Osteoblast (primary cell): Measurements from ENCODE around the gene CDC6. TPM values are rescaled to one million over a fixed set of nuclear protein-coding genes. Genes with fewer than 3 reads are reported as not detected.

ENCODE experiments used
- DNase-seq: peaks from one replicate; pipeline ENCODE4 v3.0.0; 2011; ENCODE audit warnings: low spot score, mixed read lengths; ENCODE audit not compliant: insufficient read length; ENCODE audit errors: missing footprints
- H2AFZ ChIP-seq: 2 replicates; pipeline ENCODE4 v1.6.0; 2011; ENCODE audit warnings: mild to moderate bottlenecking, low read length
- H3K27ac ChIP-seq: 2 replicates; pipeline ENCODE4 v1.5.1; 2011; ENCODE audit warnings: mild to moderate bottlenecking, low read depth, low read length, moderate library complexity
- H3K27me3 ChIP-seq: 2 replicates; pipeline ENCODE4 v1.6.0; 2012; ENCODE audit warnings: mild to moderate bottlenecking, control low read depth, inconsistent platforms, low read length, moderate library complexity; ENCODE audit not compliant: insufficient read depth
- H3K36me3 ChIP-seq: 2 replicates; pipeline ENCODE4 v1.5.1; 2011; ENCODE audit warnings: mild to moderate bottlenecking, low read length, control low read depth, moderate library complexity; ENCODE audit not compliant: insufficient read depth
- H3K4me1 ChIP-seq: 2 replicates; pipeline ENCODE4 v1.5.1; 2011; ENCODE audit warnings: mild to moderate bottlenecking, low read length, control low read depth, moderate library complexity; ENCODE audit not compliant: insufficient read depth
- H3K4me2 ChIP-seq: 2 replicates; pipeline ENCODE4 v1.6.0; 2011; ENCODE audit warnings: mild to moderate bottlenecking, low read length; ENCODE audit not compliant: insufficient read depth
- H3K4me3 ChIP-seq: fragments of 200-600 bp; sonication (generic); 3 replicates; pipeline ENCODE4 v1.5.1; 2012; ENCODE audit warnings: mild to moderate bottlenecking, low read length, inconsistent platforms; ENCODE audit not compliant: insufficient read depth
- H3K79me2 ChIP-seq: 2 replicates; pipeline ENCODE4 v1.6.0; 2012; ENCODE audit warnings: mild to moderate bottlenecking, low read length, control low read depth, inconsistent platforms; ENCODE audit not compliant: insufficient read depth
- H3K9me3 ChIP-seq: 2 replicates; pipeline ENCODE4 v1.5.1; 2011; ENCODE audit warnings: low read depth, low read length, control low read depth
- H4K20me1 ChIP-seq: 2 replicates; pipeline ENCODE4 v1.6.0; 2012; ENCODE audit warnings: mild to moderate bottlenecking, low read length, control low read depth; ENCODE audit not compliant: insufficient read depth
- total RNA-seq: library from RNA; depleted of rRNA; stranded (reverse); fragments of >200 nt; gene quantifications from 2 replicates; pipeline ENCODE4 v1.2.3, GENCODE V29; 2012
- TF ChIP-seq, protein P1 (sequence below): IDR thresholded peaks from 2 replicates; pipeline ENCODE4 v1.5.1; 2011; ENCODE audit warnings: mild to moderate bottlenecking, low read depth, low read length, moderate library complexity; ENCODE audit errors: extremely low read depth

CDC6 gene
- total RNA-seq, 1 donor, result 5.1 TPM

DNA sequence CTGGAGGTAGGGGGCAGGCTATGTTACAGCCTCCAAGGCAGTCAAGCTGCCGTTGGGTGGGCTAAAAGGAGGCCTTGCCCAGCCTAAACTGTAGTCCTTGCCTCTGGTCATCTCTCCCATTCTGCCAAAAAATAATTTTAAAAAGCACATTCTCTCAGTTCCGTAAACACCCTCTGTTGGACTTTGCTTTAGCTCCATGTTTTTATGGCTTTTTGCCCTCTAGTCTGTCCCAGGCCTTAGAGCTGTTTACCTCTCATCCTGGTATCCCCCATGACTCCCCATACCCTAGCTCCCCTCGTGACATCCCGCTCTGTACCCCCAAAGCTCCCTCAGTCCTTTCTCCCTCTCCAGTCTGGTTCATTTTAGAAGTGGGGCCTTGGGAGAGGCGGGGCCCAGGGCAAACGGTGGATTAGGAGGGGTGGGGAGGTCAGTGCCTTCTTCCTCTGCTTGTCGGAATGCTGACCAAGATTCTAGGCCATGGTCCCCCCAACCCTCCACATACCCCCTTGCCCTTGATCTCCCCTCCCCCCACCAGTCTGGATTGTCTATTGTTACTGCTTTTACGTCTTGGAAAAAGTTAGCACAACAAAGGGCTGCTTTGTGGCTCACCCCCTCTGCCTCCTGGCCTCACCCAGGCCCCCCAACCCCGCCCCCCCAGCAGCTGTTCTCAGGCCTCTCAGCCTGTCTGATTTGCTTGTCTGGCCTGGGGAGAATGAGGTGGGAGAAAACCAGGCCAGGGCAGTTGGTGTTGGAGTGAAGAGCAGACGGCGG, 58.5 kb downstream of the CDC6 start:
- TF ChIP-seq, protein P1, sequence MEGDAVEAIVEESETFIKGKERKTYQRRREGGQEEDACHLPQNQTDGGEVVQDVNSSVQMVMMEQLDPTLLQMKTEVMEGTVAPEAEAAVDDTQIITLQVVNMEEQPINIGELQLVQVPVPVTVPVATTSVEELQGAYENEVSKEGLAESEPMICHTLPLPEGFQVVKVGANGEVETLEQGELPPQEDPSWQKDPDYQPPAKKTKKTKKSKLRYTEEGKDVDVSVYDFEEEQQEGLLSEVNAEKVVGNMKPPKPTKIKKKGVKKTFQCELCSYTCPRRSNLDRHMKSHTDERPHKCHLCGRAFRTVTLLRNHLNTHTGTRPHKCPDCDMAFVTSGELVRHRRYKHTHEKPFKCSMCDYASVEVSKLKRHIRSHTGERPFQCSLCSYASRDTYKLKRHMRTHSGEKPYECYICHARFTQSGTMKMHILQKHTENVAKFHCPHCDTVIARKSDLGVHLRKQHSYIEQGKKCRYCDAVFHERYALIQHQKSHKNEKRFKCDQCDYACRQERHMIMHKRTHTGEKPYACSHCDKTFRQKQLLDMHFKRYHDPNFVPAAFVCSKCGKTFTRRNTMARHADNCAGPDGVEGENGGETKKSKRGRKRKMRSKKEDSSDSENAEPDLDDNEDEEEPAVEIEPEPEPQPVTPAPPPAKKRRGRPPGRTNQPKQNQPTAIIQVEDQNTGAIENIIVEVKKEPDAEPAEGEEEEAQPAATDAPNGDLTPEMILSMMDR, result no peak
- Histone ChIP-seq H3K27me3 (no peaks in the 10 kb centered on the region), H3K4me2 (peak overlapping the region; percentile 92), H3K4me1 (peaks cover 67% of the 10 kb centered on the region), H4K20me1 (peaks cover 63% of the 10 kb centered on the region), H3K36me3 (peaks cover 15% of the 10 kb centered on the region), H3K4me3 (peak overlapping the region; percentile 81), H3K27ac (peak overlapping the region; percentile 58), H2AFZ (no peak overlapping the region), H3K79me2 (peaks cover 92% of the 10 kb centered on the region), H3K9me3 (no peaks in the 10 kb centered on the region)
- peak; percentile 77 for DNase-seq

DNA sequence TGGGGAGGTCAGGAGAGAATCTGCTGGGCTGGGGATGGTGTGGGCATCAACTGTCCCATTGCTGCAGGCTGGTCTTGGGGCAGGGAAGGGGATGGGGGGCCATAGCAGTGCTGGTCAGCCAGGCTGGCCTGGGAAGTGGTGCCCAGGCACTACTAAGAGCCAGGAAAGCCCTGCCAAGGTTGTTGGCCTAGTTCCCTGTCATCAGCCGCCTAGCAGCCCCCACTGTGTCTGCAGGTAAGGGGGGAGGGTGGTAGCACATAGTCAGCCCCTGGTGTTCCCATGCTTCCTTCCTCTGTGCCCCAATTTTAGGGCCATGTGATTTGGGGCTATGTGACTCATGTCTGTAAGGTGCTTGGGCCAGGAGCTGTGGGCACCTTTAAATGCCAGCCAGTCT, 59.1 kb downstream of the CDC6 start:
- H4K20me1 ChIP-seq, result peaks cover 66% of the 10 kb centered on the region
- H3K27ac ChIP-seq, result no peak overlapping the region
- H3K4me2 ChIP-seq, result no peak overlapping the region
- no peak overlapping the region for H2AFZ ChIP-seq
- H3K27me3 ChIP-seq, result no peaks in the 10 kb centered on the region
- peaks cover 95% of the 10 kb centered on the region for H3K79me2 ChIP-seq
- TF ChIP-seq, protein P1, result no peak
- H3K9me3 ChIP-seq, result no peaks in the 10 kb centered on the region
- peaks cover 15% of the 10 kb centered on the region for H3K36me3 ChIP-seq
- peaks cover 67% of the 10 kb centered on the region for H3K4me1 ChIP-seq
- no peak overlapping the region for H3K4me3 ChIP-seq
- peak; percentile 81 for DNase-seq

DNA sequence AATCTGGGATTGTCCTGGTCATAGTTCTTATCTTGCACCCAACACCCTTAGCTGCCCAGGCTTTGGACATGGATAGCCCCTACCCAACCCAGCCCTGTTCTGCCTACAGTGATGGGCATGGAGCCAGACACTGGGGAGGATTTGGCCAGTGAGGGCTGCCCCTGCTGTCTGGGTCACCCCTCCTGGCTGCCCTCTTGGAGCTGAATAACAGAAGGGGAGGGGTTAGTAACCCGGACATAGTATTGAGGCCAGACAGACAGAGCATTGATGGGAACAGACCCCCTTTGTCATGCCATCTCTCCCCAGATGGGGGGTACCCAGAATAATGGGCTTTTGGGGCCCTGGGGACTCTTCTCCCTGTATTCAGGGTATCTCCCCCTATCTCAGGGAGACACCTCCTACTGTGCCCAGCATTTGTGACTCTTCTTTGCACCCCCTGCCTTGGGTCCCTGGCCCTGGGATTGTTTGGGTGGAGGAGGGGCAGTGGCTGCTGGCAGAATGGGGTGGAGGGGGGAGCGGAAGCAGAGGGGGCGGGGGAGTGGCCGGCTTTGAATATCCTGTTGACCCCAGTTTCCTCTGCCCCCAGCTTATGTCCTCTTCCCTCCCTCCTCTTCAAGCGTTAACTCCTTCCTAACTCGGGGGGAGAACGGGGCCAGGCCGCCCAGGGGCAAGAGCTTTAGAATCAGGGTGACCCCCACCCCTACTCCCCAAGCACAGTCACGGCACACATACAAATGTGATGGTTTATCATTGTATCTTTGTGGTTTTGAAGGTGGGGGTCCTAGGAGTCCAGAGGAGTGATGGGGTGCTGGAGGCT, 59.8 kb downstream of the CDC6 start:
- DNase-seq, result peak; percentile 72
- H3K27ac ChIP-seq, result no peak overlapping the region
- H4K20me1 ChIP-seq, result peaks cover 72% of the 10 kb centered on the region
- TF ChIP-seq, protein P1, result no peak
- H3K36me3 ChIP-seq, result peaks cover 23% of the 10 kb centered on the region
- peaks cover 90% of the 10 kb centered on the region for H3K79me2 ChIP-seq
- peaks cover 65% of the 10 kb centered on the region for H3K4me1 ChIP-seq
- H3K27me3 ChIP-seq, result no peaks in the 10 kb centered on the region
- no peak overlapping the region for H2AFZ ChIP-seq
- H3K9me3 ChIP-seq, result no peaks in the 10 kb centered on the region
- no peak overlapping the region for H3K4me3 ChIP-seq
- H3K4me2 ChIP-seq, result no peak overlapping the region

DNA sequence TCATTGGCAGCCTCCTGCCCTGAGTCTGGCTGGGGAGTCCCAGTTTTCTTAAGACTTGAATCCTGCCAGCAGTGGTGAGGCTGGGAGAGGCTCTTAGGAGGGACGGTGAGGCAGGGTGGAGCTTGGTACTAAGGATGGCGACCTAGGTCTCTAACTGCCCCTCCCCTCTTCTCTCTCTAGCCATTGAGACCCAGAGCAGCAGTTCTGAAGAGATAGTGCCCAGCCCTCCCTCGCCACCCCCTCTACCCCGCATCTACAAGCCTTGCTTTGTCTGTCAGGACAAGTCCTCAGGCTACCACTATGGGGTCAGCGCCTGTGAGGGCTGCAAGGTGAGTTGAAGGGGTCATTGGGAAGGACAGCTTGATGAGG, 60.4 kb downstream of the CDC6 start:
- H3K4me3 ChIP-seq, result no peak overlapping the region
- peaks cover 29% of the 10 kb centered on the region for H3K36me3 ChIP-seq
- DNase-seq, result peak; percentile 91
- H3K4me1 ChIP-seq, result peaks cover 59% of the 10 kb centered on the region
- H3K27me3 ChIP-seq, result no peaks in the 10 kb centered on the region
- H2AFZ ChIP-seq, result no peak overlapping the region
- peaks cover 78% of the 10 kb centered on the region for H4K20me1 ChIP-seq
- no peaks in the 10 kb centered on the region for H3K9me3 ChIP-seq
- no peak overlapping the region for H3K27ac ChIP-seq
- TF ChIP-seq, protein P1, result no peak
- no peak overlapping the region for H3K4me2 ChIP-seq
- H3K79me2 ChIP-seq, result peaks cover 88% of the 10 kb centered on the region
